H9 (cell line): ENCODE measurements around the gene SHROOM1. TPM values are rescaled to one million over a fixed set of nuclear protein-coding genes. Genes with fewer than 3 reads are reported as not detected.

Experiments used
- DNase-seq: peaks from one replicate; pipeline ENCODE4 v3.0.0-alpha.2; 2017
- H2AFZ ChIP-seq: one replicate; pipeline ENCODE4 v1.6.1; 2013; ENCODE audit warnings: mild to moderate bottlenecking, low read length, control low read depth, moderate library complexity
- H2AK5ac ChIP-seq: 2 replicates; pipeline ENCODE4 v1.6.1; 2013; ENCODE audit warnings: low read length, control low read depth, mixed read lengths; ENCODE audit not compliant: insufficient read length
- H2BK120ac ChIP-seq: one replicate; pipeline ENCODE4 v1.6.1; 2013; ENCODE audit warnings: low read depth, mild to moderate bottlenecking, low read length, control low read depth, inconsistent platforms; ENCODE audit not compliant: poor library complexity, severe bottlenecking
- H2BK12ac ChIP-seq: 2 replicates; pipeline ENCODE4 v1.6.1; 2013; ENCODE audit warnings: low read length, control low read depth, mixed read lengths, low read depth; ENCODE audit not compliant: insufficient read length
- H2BK15ac ChIP-seq: 2 replicates; pipeline ENCODE4 v1.6.1; 2013; ENCODE audit warnings: low read depth, low read length, control low read depth
- H2BK20ac ChIP-seq: one replicate; pipeline ENCODE4 v1.6.1; 2013; ENCODE audit warnings: low read depth, mild to moderate bottlenecking, low read length, control low read depth, inconsistent platforms; ENCODE audit not compliant: poor library complexity, severe bottlenecking
- H2BK5ac ChIP-seq: 2 replicates; pipeline ENCODE4 v1.6.1; 2013; ENCODE audit warnings: low read length, control low read depth, mixed read lengths; ENCODE audit not compliant: insufficient read length
- H3K14ac ChIP-seq: 2 replicates; pipeline ENCODE4 v1.6.1; 2013; ENCODE audit warnings: low read length, control low read depth; ENCODE audit not compliant: insufficient read depth
- H3K18ac ChIP-seq: 2 replicates; pipeline ENCODE4 v1.6.1; 2013; ENCODE audit warnings: low read depth, mild to moderate bottlenecking, mixed read lengths, low read length, control low read depth; ENCODE audit not compliant: insufficient read length
- H3K23ac ChIP-seq: 2 replicates; pipeline ENCODE4 v1.6.1; 2013; ENCODE audit warnings: low read length, control low read depth, mixed read lengths, low read depth; ENCODE audit not compliant: insufficient read length
- H3K23me2 ChIP-seq: 2 replicates; pipeline ENCODE4 v1.6.1; 2013; ENCODE audit warnings: low read depth, mild to moderate bottlenecking, mixed read lengths, low read length, control low read depth; ENCODE audit not compliant: insufficient read length, poor library complexity, severe bottlenecking
- H3K27ac ChIP-seq: 2 replicates; pipeline ENCODE4 v1.5.1; 2013; ENCODE audit warnings: low read length, control low read depth, mixed read lengths, low read depth; ENCODE audit not compliant: insufficient read length
- H3K27me3 ChIP-seq: 2 replicates; pipeline ENCODE4 v1.6.1; 2013; ENCODE audit warnings: low read length, control low read depth, inconsistent platforms; ENCODE audit not compliant: insufficient read depth
- H3K4ac ChIP-seq: 2 replicates; pipeline ENCODE4 v1.6.1; 2013; ENCODE audit warnings: low read depth, mild to moderate bottlenecking, control low read depth, inconsistent platforms, low read length, moderate library complexity
- H3K4me1 ChIP-seq: 2 replicates; pipeline ENCODE4 v1.6.1; 2013; ENCODE audit warnings: low read length, control low read depth, inconsistent platforms; ENCODE audit not compliant: insufficient read depth
- H3K4me2 ChIP-seq: 2 replicates; pipeline ENCODE4 v1.6.1; 2013; ENCODE audit warnings: low read length, control low read depth, mixed read lengths; ENCODE audit not compliant: insufficient read length, insufficient read depth
- H3K56ac ChIP-seq: 2 replicates; pipeline ENCODE4 v1.6.1; 2013; ENCODE audit warnings: low read depth, mild to moderate bottlenecking, mixed read lengths, low read length, control low read depth; ENCODE audit not compliant: insufficient read length
- H3K79me1 ChIP-seq: 2 replicates; pipeline ENCODE4 v1.6.1; 2013; ENCODE audit warnings: low read depth, mild to moderate bottlenecking, moderate library complexity, low read length, control low read depth, inconsistent platforms; ENCODE audit not compliant: insufficient read depth, poor library complexity, severe bottlenecking
- H3K79me2 ChIP-seq: 2 replicates; pipeline ENCODE4 v1.6.1; 2013; ENCODE audit warnings: low read length, control low read depth, inconsistent platforms; ENCODE audit not compliant: insufficient read depth
- H3K9ac ChIP-seq: 2 replicates; pipeline ENCODE4 v1.6.1; 2013; ENCODE audit warnings: low read length, control low read depth, mixed read lengths; ENCODE audit not compliant: insufficient read length; ENCODE audit errors: extremely low read depth
- H3K9me3 ChIP-seq: one replicate; pipeline ENCODE4 v1.6.1; 2013; ENCODE audit warnings: low read depth, low read length, inconsistent platforms; ENCODE audit not compliant: control insufficient read depth
- H3T11ph ChIP-seq: one replicate; pipeline ENCODE4 v1.6.1; 2013; ENCODE audit warnings: mild to moderate bottlenecking, low read length, control low read depth, inconsistent platforms
- H4K20me1 ChIP-seq: one replicate; pipeline ENCODE4 v1.6.1; 2013; ENCODE audit not compliant: control insufficient read depth, insufficient read length, insufficient read depth
- H4K5ac ChIP-seq: 2 replicates; pipeline ENCODE4 v1.6.1; 2013; ENCODE audit warnings: low read depth, mild to moderate bottlenecking, mixed read lengths, low read length, control low read depth; ENCODE audit not compliant: insufficient read length
- H4K8ac ChIP-seq: replicated peaks from 2 replicates; pipeline ENCODE4 v1.6.1; 2013; ENCODE audit warnings: low read length, control low read depth, mixed read lengths, low read depth; ENCODE audit not compliant: insufficient read length
- H4K91ac ChIP-seq: 2 replicates; pipeline ENCODE4 v1.6.1; 2013; ENCODE audit warnings: low read depth, mild to moderate bottlenecking, moderate library complexity, mixed read lengths, low read length, control low read depth; ENCODE audit not compliant: insufficient read length
- H3K27ac Mint-ChIP-seq, 3 experiments: 2 replicates in 2 of 3; 3 replicates in 1 of 3; pipeline ENCODE4 v1.8.0; 2020 to 2021; ENCODE audit warnings: mixed read lengths in 3 of 3, mild to moderate bottlenecking in 1 of 3, moderate library complexity in 1 of 3
- H3K27me3 Mint-ChIP-seq: 2 replicates; pipeline ENCODE4 v1.8.0; 2021; ENCODE audit warnings: low read depth, mild to moderate bottlenecking, moderate library complexity, mixed read lengths
- H3K36me3 Mint-ChIP-seq, 3 experiments: 2 replicates in 2 of 3; 3 replicates in 1 of 3; pipeline ENCODE4 v1.8.0; 2020 to 2021; ENCODE audit warnings: low read depth in 3 of 3, mixed read lengths in 3 of 3; ENCODE audit not compliant: insufficient read depth in 1 of 3
- H3K4me1 Mint-ChIP-seq, 2 experiments: 2 replicates each; pipeline ENCODE4 v1.8.0; 2020; ENCODE audit warnings: mixed read lengths in 2 of 2
- H3K4me3 Mint-ChIP-seq, 2 experiments: 2 replicates in 1 of 2; 3 replicates in 1 of 2; pipeline ENCODE4 v1.8.0; 2020 to 2021; ENCODE audit warnings: mild to moderate bottlenecking in 2 of 2, mixed read lengths in 2 of 2, moderate library complexity in 1 of 2
- H3K9me3 Mint-ChIP-seq, 2 experiments: 2 replicates in 1 of 2; 3 replicates in 1 of 2; pipeline ENCODE4 v1.8.0; 2020; ENCODE audit warnings: mild to moderate bottlenecking in 2 of 2, mixed read lengths in 2 of 2, moderate library complexity in 1 of 2
- WGBS: extraction: QIAGEN DNeasy Blood & Tissue Kit; methylation state at CpG from one replicate; pipeline ENCODE4 v1.1.7; 2013; ENCODE audit warnings: missing lambda C conversion rate, low lambda C conversion rate, mixed read lengths; ENCODE audit not compliant: insufficient read length; ENCODE audit errors: extremely low coverage; 5-methylcytosine and 5-hydroxymethylcytosine counted together
- total RNA-seq: library from RNA; stranded (reverse); gene quantifications from 2 replicates; pipeline ENCODE4 v1.2.1, GENCODE V29; 2021
- TF ChIP-seq, protein P1 (sequence below): fragments of 200-600 bp; sonication (generic); conservative IDR thresholded peaks from 3 replicates; pipeline ENCODE4 v1.8.0; 2021; ENCODE audit warnings: antibody characterized with exemption, mild to moderate bottlenecking

The SHROOM1 gene
- total RNA-seq, 1 experiment from 2014 or later = 7.0 TPM

DNA sequence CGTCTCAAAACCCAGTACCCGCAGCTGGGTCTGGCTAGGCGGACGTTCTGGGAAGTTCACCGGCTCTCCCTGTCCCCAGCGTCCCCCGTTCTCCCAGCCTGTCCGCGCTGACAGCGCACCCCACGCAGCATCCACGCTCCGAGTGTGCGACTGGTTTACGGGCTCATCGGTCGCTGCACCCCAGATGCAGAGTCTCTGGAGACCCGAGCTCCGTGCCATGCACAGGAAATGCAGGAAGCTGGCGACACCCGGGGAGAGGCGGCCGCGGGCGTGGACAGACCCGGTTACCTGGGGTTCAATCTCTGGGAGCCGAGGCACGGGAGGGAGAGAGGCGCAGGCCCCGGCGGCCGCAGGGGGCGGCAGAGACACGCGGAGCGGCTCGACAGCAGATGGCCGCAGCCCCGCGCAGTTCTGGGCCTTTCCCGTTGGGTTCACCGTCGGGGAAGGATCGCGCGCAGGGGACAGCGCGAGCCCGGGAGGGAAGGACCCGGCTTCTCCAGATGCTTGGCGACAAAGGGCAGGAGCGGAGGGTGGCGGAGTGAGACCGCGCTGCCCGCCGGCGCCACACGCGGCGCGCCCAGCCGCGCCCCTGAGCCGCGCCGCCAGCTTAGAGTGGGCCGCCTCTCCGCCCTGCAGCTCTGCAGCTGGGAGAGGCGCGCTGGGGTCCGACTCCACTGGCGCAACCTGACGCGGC lies 558 bp downstream of the SHROOM1 start:
- H3K23me2 ChIP-seq = peaks cover 21% of the 10 kb centered on the region
- H4K5ac ChIP-seq = no peak overlapping the region
- Mint-ChIP-seq H3K4me3 (peak overlapping the region; percentile 76 to 85), H3K36me3 (peaks cover 0 to 3% (median 3%) of the 10 kb centered on the region in 3 experiments; a peak in 4 of 7 replicates), H3K9me3 (no peaks in the 10 kb centered on the region; a peak in 1 of 5 replicates), H3K27ac (0 out of 7 replicates have a peak overlapping the region, but pooled peaks of 1 of the 3 experiments have one; percentile 53), H3K27me3 (peaks cover 69% of the 10 kb centered on the region), H3K4me1 (peaks cover 9 to 17% of the 10 kb centered on the region in 2 experiments)
- no peak overlapping the region for H2BK12ac ChIP-seq
- H4K20me1 ChIP-seq = no peaks in the 10 kb centered on the region
- peaks cover 21% of the 10 kb centered on the region; the same call in 1 of the 2 replicates for H3K27me3 ChIP-seq
- H3K27ac ChIP-seq = no peak overlapping the region
- peak; percentile 72 for DNase-seq
- no peak overlapping the region for H2AK5ac ChIP-seq
- TF ChIP-seq, protein P1, sequence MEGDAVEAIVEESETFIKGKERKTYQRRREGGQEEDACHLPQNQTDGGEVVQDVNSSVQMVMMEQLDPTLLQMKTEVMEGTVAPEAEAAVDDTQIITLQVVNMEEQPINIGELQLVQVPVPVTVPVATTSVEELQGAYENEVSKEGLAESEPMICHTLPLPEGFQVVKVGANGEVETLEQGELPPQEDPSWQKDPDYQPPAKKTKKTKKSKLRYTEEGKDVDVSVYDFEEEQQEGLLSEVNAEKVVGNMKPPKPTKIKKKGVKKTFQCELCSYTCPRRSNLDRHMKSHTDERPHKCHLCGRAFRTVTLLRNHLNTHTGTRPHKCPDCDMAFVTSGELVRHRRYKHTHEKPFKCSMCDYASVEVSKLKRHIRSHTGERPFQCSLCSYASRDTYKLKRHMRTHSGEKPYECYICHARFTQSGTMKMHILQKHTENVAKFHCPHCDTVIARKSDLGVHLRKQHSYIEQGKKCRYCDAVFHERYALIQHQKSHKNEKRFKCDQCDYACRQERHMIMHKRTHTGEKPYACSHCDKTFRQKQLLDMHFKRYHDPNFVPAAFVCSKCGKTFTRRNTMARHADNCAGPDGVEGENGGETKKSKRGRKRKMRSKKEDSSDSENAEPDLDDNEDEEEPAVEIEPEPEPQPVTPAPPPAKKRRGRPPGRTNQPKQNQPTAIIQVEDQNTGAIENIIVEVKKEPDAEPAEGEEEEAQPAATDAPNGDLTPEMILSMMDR = peak; percentile 81
- H3K4me2 ChIP-seq = peak overlapping the region; percentile 39
- H2BK20ac ChIP-seq = no peak overlapping the region
- no peaks in the 10 kb centered on the region for H3K79me1 ChIP-seq
- H3K23ac ChIP-seq = no peak overlapping the region
- peak overlapping the region; percentile 38 for H3K14ac ChIP-seq
- H4K8ac ChIP-seq = no peak overlapping the region
- H3T11ph ChIP-seq = no peak overlapping the region
- H2AFZ ChIP-seq = no peak overlapping the region
- no peak overlapping the region for H3K18ac ChIP-seq
- peak overlapping the region; percentile 13 for H3K9ac ChIP-seq
- no peaks in the 10 kb centered on the region for H3K9me3 ChIP-seq
- H3K4ac ChIP-seq = no peak overlapping the region
- H2BK15ac ChIP-seq = no peak overlapping the region
- H4K91ac ChIP-seq = no peak overlapping the region
- H3K4me1 ChIP-seq = peaks cover 2% of the 10 kb centered on the region
- H3K79me2 ChIP-seq = no peaks in the 10 kb centered on the region
- no CpG with 5 or more reads among the region's 75 CpGs for WGBS
- no peak overlapping the region for H2BK5ac ChIP-seq
- no peak overlapping the region for H3K56ac ChIP-seq
- H2BK120ac ChIP-seq = no peak overlapping the region
